Epithelial cell of proximal tubule (primary cell): ENCODE results near the gene BRPF1. TPM values are rescaled to one million over a fixed set of nuclear protein-coding genes. Genes with fewer than 3 reads are reported as not detected.

ENCODE experiments used
- DNase-seq: peaks from one replicate; pipeline ENCODE4 v3.0.0-alpha.2; 2011; ENCODE audit warnings: low read depth
- H3K4me3 ChIP-seq: 2 replicates; pipeline ENCODE4 v1.5.1; 2011; ENCODE audit warnings: low read depth, mild to moderate bottlenecking, low read length
- total RNA-seq: library from RNA; depleted of rRNA; stranded (reverse); fragments of >200 nt; gene quantifications from 2 replicates; pipeline ENCODE4 v1.2.3, GENCODE V29; 2015
- TF ChIP-seq, protein P1 (sequence below): conservative IDR thresholded peaks from 2 replicates; pipeline ENCODE4 v1.5.1; 2012; ENCODE audit warnings: low read depth, mild to moderate bottlenecking, low read length

Gene BRPF1
- total RNA-seq, 1 donor from 2014 or later = 15.7 TPM

DNA sequence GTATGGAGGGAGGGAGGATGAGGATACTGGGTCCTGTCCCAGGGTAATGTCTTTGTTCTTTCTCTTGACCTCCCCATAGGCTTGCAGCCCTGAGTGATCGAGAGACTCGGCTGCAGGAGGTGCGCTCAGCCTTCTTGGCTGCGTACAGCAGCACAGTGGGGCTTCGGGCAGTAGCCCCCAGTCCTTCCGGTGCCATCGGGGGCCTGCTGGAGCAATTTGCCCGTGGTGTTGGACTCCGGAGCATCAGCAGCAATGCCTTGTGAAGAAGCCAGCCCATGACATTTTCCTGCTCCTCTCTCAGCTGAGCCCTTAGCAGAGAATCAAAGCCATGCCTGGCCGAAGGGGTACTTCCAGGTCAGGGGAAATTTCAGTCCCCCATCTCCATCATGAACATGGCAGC lies 29.8 kb upstream of the BRPF1 start:
- H3K4me3 ChIP-seq = no peak overlapping the region
- TF ChIP-seq, protein P1, sequence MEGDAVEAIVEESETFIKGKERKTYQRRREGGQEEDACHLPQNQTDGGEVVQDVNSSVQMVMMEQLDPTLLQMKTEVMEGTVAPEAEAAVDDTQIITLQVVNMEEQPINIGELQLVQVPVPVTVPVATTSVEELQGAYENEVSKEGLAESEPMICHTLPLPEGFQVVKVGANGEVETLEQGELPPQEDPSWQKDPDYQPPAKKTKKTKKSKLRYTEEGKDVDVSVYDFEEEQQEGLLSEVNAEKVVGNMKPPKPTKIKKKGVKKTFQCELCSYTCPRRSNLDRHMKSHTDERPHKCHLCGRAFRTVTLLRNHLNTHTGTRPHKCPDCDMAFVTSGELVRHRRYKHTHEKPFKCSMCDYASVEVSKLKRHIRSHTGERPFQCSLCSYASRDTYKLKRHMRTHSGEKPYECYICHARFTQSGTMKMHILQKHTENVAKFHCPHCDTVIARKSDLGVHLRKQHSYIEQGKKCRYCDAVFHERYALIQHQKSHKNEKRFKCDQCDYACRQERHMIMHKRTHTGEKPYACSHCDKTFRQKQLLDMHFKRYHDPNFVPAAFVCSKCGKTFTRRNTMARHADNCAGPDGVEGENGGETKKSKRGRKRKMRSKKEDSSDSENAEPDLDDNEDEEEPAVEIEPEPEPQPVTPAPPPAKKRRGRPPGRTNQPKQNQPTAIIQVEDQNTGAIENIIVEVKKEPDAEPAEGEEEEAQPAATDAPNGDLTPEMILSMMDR = no peak
- no peak for DNase-seq

GRCh38 chr3:9703240-9703639 lies 28.3 kb upstream of the BRPF1 start:
- H3K4me3 ChIP-seq = no peak overlapping the region
- no peak for DNase-seq
- TF ChIP-seq, protein P1 = no peak

GRCh38 chr3:9703736-9704346 lies 27.7 kb upstream of the BRPF1 start, which contains the start of gene CPNE9:
Gene CPNE9, plus strand, starts transcription at chr3:9703833. Its CDS starts 164 bp downstream, at chr3:9703997.
- peak within 1 kb of the TSS; percentile 36 for H3K4me3 ChIP-seq
- DNase-seq = no peak
- TF ChIP-seq, protein P1 = no peak

DNA sequence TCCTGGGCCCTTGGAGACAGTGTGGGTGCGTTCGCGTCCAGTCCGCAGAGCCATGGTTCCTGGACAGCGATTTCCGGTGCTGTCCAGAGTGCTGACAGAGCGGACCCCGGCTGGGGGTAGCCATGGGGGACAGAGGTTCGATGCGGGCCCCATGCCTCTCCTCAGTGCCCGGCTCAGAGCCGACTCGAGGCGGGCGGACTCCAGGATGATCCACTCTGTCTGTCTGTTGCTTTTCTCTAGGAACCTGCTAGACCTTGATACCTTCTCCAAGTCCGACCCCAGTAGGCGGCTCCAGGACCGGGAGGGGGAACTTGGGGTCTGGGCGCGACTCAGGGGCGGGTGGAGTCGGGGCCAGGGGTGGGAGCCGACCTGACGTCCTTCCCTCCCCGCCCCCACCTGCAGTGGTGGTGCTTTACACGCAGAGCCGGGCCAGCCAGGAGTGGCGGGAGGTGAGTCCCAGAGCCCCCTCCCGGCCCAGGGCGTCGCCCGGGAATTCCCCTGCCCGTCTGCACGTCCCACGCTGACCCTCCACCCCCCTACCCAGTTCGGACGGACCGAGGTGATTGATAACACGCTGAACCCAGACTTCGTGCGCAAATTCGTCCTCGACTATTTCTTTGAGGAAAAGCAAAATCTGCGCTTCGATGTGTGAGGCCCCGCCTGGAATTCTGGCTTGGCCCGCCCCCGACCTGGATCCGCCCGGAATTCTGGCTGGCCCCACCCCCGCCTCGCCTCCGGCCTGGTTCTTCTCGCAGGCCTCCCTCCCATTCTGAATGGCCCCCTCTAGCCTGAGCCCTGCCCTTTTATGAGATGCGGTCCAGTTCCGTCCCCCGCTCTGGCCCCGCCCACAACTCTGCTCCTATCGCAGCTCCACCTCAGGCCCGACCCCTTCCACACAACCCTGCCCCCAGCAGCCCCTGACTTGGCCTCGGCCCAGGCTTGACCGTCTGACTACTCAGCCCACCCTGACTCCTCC lies 26.9 kb upstream of the BRPF1 start:
- H3K4me3 ChIP-seq = peak overlapping the region; percentile 36

GRCh38 chr3:9710174-9710739 lies 21.3 kb upstream of the BRPF1 start:
- no peak overlapping the region for H3K4me3 ChIP-seq
- TF ChIP-seq, protein P1 = no peak
- DNase-seq = no peak

More for the DNA sequence above, 26.9 kb upstream of the BRPF1 start:
- TF ChIP-seq, protein P1 = no peak
- DNase-seq = no peak

DNA sequence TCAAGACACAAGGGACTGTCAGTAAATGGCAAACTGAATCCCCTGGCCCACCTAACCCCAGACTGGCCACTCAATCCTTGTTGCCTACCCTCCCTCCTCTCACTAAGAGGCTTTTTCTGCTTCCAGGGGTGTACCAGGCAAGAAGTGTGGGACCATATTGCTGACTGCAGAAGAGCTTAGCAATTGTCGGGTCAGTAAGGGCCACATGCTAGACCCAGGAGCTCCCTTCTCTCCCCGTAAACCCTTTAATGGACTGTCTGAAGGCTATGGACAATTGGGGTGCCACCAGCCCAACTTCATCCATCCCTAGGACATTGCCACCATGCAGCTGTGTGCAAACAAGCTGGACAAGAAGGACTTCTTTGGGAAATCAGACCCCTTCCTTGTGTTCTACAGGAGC lies 19.1 kb upstream of the BRPF1 start:
- no peak for DNase-seq
- no peak overlapping the region for H3K4me3 ChIP-seq
- TF ChIP-seq, protein P1 = no peak
